ENCODE data around the gene AATF. TPM values are rescaled to one million over a fixed set of nuclear protein-coding genes. Genes with fewer than 3 reads are reported as not detected.

The AATF gene
- total RNA-seq, 1 donor from 2014 or later: 54.0 TPM

- Histone ChIP-seq H3K4me3 (ENCODE audit: low read depth, low read length) (no peak overlapping the region), H3K36me3 (ENCODE audit: control insufficient read depth, insufficient read depth, low read length) (peaks cover 15% of the 10 kb centered on the region), H3K27me3 (ENCODE audit: control insufficient read depth, insufficient read depth, low read length) (no peaks in the 10 kb centered on the region)
- FAIRE-seq: no peak
- no peak for DNase-seq (ENCODE audit: low read depth)
- TF ChIP-seq, protein P1, sequence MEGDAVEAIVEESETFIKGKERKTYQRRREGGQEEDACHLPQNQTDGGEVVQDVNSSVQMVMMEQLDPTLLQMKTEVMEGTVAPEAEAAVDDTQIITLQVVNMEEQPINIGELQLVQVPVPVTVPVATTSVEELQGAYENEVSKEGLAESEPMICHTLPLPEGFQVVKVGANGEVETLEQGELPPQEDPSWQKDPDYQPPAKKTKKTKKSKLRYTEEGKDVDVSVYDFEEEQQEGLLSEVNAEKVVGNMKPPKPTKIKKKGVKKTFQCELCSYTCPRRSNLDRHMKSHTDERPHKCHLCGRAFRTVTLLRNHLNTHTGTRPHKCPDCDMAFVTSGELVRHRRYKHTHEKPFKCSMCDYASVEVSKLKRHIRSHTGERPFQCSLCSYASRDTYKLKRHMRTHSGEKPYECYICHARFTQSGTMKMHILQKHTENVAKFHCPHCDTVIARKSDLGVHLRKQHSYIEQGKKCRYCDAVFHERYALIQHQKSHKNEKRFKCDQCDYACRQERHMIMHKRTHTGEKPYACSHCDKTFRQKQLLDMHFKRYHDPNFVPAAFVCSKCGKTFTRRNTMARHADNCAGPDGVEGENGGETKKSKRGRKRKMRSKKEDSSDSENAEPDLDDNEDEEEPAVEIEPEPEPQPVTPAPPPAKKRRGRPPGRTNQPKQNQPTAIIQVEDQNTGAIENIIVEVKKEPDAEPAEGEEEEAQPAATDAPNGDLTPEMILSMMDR (IDR thresholded peaks at IDR 0.05; ENCODE audit: insufficient read depth, low read length, severe bottlenecking): no peak
These were observed 135.6 kb downstream of the AATF start for GRCh38 chr17:37084372-37084771.

DNA sequence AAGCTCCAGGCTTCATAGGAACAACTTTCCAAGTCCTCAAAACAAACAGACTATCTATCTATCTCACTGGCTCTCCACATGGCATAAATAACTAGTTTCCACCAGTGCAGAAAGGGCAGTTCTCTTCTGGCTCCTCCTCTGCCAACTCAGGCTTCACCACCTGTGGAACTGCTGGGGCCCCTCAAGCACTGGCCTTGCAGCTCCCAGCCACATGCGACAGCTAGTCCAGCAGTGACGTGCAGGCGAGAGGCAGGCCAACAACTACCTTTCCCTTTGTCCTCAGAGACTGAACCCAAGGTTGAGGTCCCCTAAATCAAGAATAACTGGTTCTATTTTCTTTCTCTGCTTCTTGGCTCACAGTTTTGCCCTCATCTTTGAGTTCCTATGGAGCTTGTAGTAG is 137.6 kb downstream of the AATF start:
- DNase-seq (ENCODE audit: low read depth) (no peak), FAIRE-seq (no peak)
- Histone ChIP-seq H3K27me3 (ENCODE audit: control insufficient read depth, insufficient read depth, low read length) (no peaks in the 10 kb centered on the region), H3K36me3 (ENCODE audit: control insufficient read depth, insufficient read depth, low read length) (peaks cover 19% of the 10 kb centered on the region), H3K4me3 (ENCODE audit: low read depth, low read length) (no peak overlapping the region)
- TF ChIP-seq, protein P1 (IDR thresholded peaks at IDR 0.05; ENCODE audit: insufficient read depth, low read length, severe bottlenecking): no peak

GRCh38 chr17:37086948-37087347 is 138.2 kb downstream of the AATF start:
- FAIRE-seq (no peak), DNase-seq (ENCODE audit: low read depth) (no peak)
- TF ChIP-seq, protein P1 (IDR thresholded peaks at IDR 0.05; ENCODE audit: insufficient read depth, low read length, severe bottlenecking): no peak
- peaks cover 19% of the 10 kb centered on the region for H3K36me3 ChIP-seq (ENCODE audit: control insufficient read depth, insufficient read depth, low read length)
- no peak overlapping the region for H3K4me3 ChIP-seq (ENCODE audit: low read depth, low read length)
- no peaks in the 10 kb centered on the region for H3K27me3 ChIP-seq (ENCODE audit: control insufficient read depth, insufficient read depth, low read length)

GRCh38 chr17:37087683-37088082 is 138.9 kb downstream of the AATF start:
- H3K27me3 ChIP-seq (ENCODE audit: control insufficient read depth, insufficient read depth, low read length): no peaks in the 10 kb centered on the region
- FAIRE-seq (no peak), DNase-seq (ENCODE audit: low read depth) (no peak)
- TF ChIP-seq, protein P1 (IDR thresholded peaks at IDR 0.05; ENCODE audit: insufficient read depth, low read length, severe bottlenecking): no peak
- H3K36me3 ChIP-seq (ENCODE audit: control insufficient read depth, insufficient read depth, low read length): peaks cover 19% of the 10 kb centered on the region
- H3K4me3 ChIP-seq (ENCODE audit: low read depth, low read length): no peak overlapping the region

GRCh38 chr17:37088459-37088858 is 139.7 kb downstream of the AATF start:
- peak; percentile 69 for DNase-seq (ENCODE audit: low read depth)
- Histone ChIP-seq H3K4me3 (ENCODE audit: low read depth, low read length) (no peak overlapping the region), H3K36me3 (ENCODE audit: control insufficient read depth, insufficient read depth, low read length) (peaks cover 21% of the 10 kb centered on the region), H3K27me3 (ENCODE audit: control insufficient read depth, insufficient read depth, low read length) (no peaks in the 10 kb centered on the region)
- no peak for FAIRE-seq
- TF ChIP-seq, protein P1 (IDR thresholded peaks at IDR 0.05; ENCODE audit: insufficient read depth, low read length, severe bottlenecking): no peak

DNA sequence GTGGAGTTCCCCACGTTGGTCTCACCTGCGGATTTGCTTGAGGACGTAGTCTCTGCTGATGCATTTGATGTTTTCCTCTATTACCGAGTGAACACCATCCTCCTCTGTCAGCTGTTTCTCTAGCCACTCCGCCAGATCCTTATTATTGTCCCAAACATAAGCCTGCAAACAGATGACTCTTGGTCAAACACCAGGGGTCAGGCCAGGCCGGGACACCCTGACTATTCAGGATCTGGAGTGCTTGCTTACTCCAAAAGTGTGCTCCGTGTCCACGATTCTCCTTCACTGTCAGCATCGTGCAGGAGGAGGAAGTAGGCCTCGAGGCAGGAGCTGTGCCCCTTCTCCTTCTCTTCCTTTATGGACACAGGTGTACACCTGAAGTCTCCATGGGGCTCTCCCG is 140.2 kb downstream of the AATF start:
- Histone ChIP-seq H3K36me3 (ENCODE audit: control insufficient read depth, insufficient read depth, low read length) (peaks cover 21% of the 10 kb centered on the region), H3K27me3 (ENCODE audit: control insufficient read depth, insufficient read depth, low read length) (no peaks in the 10 kb centered on the region), H3K4me3 (ENCODE audit: low read depth, low read length) (no peak overlapping the region)
- TF ChIP-seq, protein P1 (IDR thresholded peaks at IDR 0.05; ENCODE audit: insufficient read depth, low read length, severe bottlenecking): no peak
- FAIRE-seq: no peak
- DNase-seq (ENCODE audit: low read depth): no peak

Data from bronchial epithelial cell (primary cell).